Glutamatergic neuron (in vitro differentiated cells): ENCODE data around the gene GLTPD2. TPM values are rescaled to one million over a fixed set of nuclear protein-coding genes. Genes with fewer than 3 reads are reported as not detected.

ENCODE experiments used
- DNase-seq: peaks from one replicate; pipeline ENCODE4 v3.0.0; 2022
- H3K27ac Mint-ChIP-seq: one replicate; pipeline ENCODE4 v1.8.0; 2020; ENCODE audit warnings: mild to moderate bottlenecking, mixed read lengths, inconsistent platforms; ENCODE audit not compliant: unreplicated experiment
- H3K27me3 Mint-ChIP-seq: one replicate; pipeline ENCODE4 v1.8.0; 2020; ENCODE audit warnings: mild to moderate bottlenecking, moderate library complexity, mixed read lengths, inconsistent platforms; ENCODE audit not compliant: unreplicated experiment
- H3K36me3 Mint-ChIP-seq: one replicate; pipeline ENCODE4 v1.8.0; 2020; ENCODE audit warnings: mild to moderate bottlenecking, mixed read lengths, inconsistent platforms; ENCODE audit not compliant: unreplicated experiment
- H3K4me1 Mint-ChIP-seq: one replicate; pipeline ENCODE4 v1.8.0; 2020; ENCODE audit warnings: mild to moderate bottlenecking, low read depth, mixed read lengths, inconsistent platforms; ENCODE audit not compliant: unreplicated experiment
- H3K4me3 Mint-ChIP-seq: one replicate; pipeline ENCODE4 v1.8.0; 2020; ENCODE audit warnings: mild to moderate bottlenecking, mixed read lengths, inconsistent platforms; ENCODE audit not compliant: unreplicated experiment
- H3K9me3 Mint-ChIP-seq: one replicate; pipeline ENCODE4 v1.8.0; 2020; ENCODE audit warnings: mild to moderate bottlenecking, moderate library complexity, mixed read lengths, inconsistent platforms; ENCODE audit not compliant: unreplicated experiment
- CTCF ChIP-seq: fragments of 200-600 bp; sonication (generic); IDR thresholded peaks from one replicate; pipeline ENCODE4 v1.5.0; 2021; ENCODE audit not compliant: partially characterized antibody, unreplicated experiment
- total RNA-seq: library from RNA; stranded (reverse); fragmentation: NEBNext Ultra II Directional; extraction: Animal tissue kit (Norgen Biotek cat#: 25700); gene quantifications from one replicate; pipeline ENCODE4 v1.2.1, GENCODE V29; 2021; ENCODE audit not compliant: unreplicated experiment

GLTPD2 gene
- total RNA-seq, 1 donor from 2014 or later, result not detected

- TF ChIP-seq CTCF, result no peak
- Mint-ChIP-seq H3K27ac (no peak overlapping the region), H3K4me3 (peak overlapping the region; percentile 34), H3K36me3 (peaks cover 3% of the 10 kb centered on the region), H3K4me1 (no peaks in the 10 kb centered on the region), H3K27me3 (peaks cover 17% of the 10 kb centered on the region), H3K9me3 (peaks cover 2% of the 10 kb centered on the region)
- no peak for DNase-seq
Measured at GRCh38 chr17:4744999-4745969, 43.5 kb upstream of the GLTPD2 start.

- Mint-ChIP-seq H3K27me3 (peaks cover 8% of the 10 kb centered on the region), H3K4me3 (no peak overlapping the region), H3K4me1 (no peaks in the 10 kb centered on the region), H3K36me3 (no peaks in the 10 kb centered on the region), H3K27ac (no peak overlapping the region), H3K9me3 (peaks cover 4% of the 10 kb centered on the region)
- DNase-seq, result no peak
- no peak for TF ChIP-seq CTCF
Measured at GRCh38 chr17:4747847-4748246, 40.9 kb upstream of the GLTPD2 start.

- H3K4me3 Mint-ChIP-seq, result no peak overlapping the region
- no peaks in the 10 kb centered on the region for H3K36me3 Mint-ChIP-seq
- H3K27me3 Mint-ChIP-seq, result peaks cover 5% of the 10 kb centered on the region
- H3K27ac Mint-ChIP-seq, result no peak overlapping the region
- no peak for DNase-seq
- H3K4me1 Mint-ChIP-seq, result no peaks in the 10 kb centered on the region
- H3K9me3 Mint-ChIP-seq, result peaks cover 4% of the 10 kb centered on the region
- TF ChIP-seq CTCF, result no peak
Measured at GRCh38 chr17:4748686-4749085, 40.1 kb upstream of the GLTPD2 start.

DNA sequence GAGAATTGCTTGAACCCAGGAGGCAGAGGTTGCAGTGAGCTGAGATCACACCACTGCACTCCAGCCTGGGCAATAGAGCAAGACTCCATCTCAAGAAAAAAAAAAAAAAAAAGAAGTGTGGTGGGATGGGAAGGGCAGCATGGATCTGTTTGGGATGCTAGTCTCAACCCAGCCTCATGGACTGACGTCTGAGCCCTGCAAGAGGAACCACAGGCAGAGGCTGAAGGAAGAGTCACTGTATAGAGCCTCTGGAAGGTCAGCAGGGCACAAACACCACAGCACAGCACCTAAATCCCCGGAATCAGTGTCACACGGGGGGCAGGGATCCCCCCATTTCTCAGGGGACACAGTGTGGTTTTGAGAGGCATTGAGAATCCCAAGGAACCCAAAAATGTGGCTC is 38.2 kb upstream of the GLTPD2 start:
- Mint-ChIP-seq H3K4me3 (no peak overlapping the region), H3K4me1 (no peaks in the 10 kb centered on the region), H3K27me3 (no peaks in the 10 kb centered on the region), H3K9me3 (peaks cover 5% of the 10 kb centered on the region), H3K27ac (no peak overlapping the region), H3K36me3 (no peaks in the 10 kb centered on the region)
- no peak for DNase-seq
- no peak for TF ChIP-seq CTCF

DNA sequence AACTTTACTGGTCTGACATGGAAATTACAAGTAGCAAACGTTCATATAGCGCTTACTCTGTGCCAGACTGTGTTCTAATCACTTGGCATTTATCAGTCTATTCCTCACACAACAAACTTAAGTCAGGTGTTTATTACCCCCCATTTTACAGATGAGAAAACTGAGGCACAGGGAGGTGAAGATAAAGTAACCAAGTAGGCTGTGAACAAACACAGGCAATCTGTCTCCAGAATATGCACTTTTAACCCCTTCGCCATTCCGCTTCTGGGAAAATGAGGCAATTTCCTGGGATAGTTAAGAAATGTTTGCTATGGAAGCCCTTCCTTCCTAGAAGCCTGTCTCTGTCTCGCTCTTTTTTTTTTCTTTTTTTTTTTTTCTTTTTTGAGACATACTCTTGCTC is 36.8 kb upstream of the GLTPD2 start:
- H3K4me3 Mint-ChIP-seq, result no peak overlapping the region
- DNase-seq, result no peak
- H3K27ac Mint-ChIP-seq, result peak overlapping the region; percentile 6
- H3K9me3 Mint-ChIP-seq, result peaks cover 5% of the 10 kb centered on the region
- no peaks in the 10 kb centered on the region for H3K36me3 Mint-ChIP-seq
- no peak for TF ChIP-seq CTCF
- H3K27me3 Mint-ChIP-seq, result no peaks in the 10 kb centered on the region
- no peaks in the 10 kb centered on the region for H3K4me1 Mint-ChIP-seq
